NK-92 (cell line): ENCODE measurements around the gene C12orf76.
"Not testable (repeated sequence)": the region's sequence is repeated elsewhere in the genome, so short reads cannot be mapped to it uniquely, and the experiment has no call there.

Source experiments
- DNase-seq: peaks from one replicate; lab custom pipeline; 2025; ENCODE audit not compliant: unreplicated experiment; lab: John Stamatoyannopoulos, UW

C12orf76 gene, protein sequence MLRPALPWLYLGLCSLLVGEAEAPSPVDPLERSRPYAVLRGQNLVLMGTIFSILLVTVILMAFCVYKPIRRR

DNA sequence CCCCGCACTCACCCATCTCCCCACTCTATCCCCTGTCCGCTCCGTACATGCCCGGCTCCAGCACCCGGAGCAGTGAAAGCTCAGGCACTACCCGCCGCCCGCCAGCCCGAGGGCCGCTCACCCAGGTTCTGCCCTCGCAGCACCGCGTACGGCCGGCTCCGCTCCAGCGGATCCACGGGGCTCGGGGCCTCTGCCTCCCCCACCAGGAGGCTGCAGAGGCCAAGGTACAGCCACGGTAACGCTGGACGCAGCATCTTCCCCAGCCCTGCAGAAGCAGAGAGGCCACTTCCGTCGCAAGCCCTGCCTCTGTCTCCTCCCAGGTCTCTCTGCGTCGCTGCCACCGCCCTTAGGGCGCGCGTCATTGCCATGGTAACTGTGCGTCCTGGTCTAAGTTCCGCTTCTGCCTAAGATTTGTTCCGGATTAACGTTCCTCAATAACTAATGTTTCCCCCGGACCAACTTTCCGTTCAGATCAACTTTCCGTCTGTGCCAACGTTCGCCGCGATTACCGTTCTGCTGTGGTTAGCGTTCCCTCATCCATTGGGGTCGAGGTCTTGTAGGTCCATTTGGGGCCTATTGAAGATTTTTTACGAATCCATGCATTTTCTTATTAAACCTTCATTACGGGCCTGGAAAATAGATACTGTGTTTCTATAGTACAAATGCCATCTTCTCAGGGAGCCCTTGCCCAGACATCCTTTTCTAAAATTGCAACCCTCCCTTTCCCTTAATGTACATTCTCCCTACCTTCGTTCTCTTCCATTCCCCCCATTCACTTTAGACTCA lies at the start of gene C12orf76:
Gene C12orf76, minus strand, starts transcription at position 281 of the 786 bp plus-strand sequence. Its CDS starts 27 bp downstream, at position 254.
- peak; percentile 25 for DNase-seq

DNA sequence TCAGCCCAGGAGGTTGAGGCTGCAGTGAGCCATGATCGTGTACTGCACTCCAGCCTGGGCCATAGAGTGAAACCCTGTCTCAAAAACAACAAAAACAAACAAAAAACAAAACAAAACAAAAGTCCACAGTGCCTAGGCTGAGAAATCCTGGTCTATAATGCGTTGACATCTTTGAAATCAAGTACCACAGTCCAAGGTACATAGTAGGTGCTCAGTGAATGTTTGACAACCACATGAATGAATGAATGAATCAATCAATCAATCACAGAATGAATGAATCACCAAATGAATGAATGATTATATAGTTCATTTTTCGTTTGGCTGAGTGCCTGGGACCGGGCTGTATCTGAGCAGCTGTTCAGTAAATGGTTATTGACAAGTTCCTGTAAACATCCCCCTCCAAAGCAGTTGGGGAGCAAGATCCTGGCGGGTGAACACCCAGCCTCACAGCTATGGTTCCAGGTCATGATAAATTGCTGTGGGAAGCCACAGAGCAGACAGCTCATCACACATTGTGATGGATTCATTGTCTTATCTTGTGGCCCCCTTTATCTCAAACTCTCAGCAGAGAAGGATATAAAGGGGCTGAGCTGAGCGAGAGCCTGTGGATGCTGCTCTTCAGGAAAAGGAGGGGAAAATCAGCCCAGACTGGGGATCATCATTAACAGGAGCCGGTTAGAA lies 45.4 kb upstream of the C12orf76 start:
- no peak for DNase-seq

DNA sequence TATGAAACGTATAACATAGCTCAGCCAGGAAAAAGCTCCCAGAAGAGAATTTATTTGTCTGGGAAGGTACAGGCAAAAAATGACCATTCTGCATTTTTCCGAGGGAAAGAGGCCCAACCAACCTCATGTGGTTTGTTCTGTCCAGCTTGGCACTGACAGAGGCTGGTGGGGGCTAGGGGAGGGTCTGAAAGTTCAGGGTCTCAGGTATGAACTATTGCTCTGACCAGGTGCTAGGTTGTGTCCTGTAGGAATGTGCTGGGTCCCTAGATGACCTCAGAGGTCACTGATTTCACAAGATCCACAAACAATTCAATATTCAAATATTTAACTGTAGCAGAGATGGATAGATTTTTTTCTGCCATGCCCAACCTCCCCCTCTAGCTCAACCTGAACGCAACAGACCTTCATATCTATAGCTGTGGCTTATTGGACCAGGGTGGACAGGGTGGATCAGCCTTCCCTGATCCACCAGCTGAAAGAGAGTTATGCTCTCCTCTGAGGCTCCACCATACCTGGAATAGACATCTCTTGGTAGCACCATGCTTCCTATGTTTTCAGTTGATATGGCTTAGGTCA lies 42.9 kb upstream of the C12orf76 start:
- no peak for DNase-seq

DNA sequence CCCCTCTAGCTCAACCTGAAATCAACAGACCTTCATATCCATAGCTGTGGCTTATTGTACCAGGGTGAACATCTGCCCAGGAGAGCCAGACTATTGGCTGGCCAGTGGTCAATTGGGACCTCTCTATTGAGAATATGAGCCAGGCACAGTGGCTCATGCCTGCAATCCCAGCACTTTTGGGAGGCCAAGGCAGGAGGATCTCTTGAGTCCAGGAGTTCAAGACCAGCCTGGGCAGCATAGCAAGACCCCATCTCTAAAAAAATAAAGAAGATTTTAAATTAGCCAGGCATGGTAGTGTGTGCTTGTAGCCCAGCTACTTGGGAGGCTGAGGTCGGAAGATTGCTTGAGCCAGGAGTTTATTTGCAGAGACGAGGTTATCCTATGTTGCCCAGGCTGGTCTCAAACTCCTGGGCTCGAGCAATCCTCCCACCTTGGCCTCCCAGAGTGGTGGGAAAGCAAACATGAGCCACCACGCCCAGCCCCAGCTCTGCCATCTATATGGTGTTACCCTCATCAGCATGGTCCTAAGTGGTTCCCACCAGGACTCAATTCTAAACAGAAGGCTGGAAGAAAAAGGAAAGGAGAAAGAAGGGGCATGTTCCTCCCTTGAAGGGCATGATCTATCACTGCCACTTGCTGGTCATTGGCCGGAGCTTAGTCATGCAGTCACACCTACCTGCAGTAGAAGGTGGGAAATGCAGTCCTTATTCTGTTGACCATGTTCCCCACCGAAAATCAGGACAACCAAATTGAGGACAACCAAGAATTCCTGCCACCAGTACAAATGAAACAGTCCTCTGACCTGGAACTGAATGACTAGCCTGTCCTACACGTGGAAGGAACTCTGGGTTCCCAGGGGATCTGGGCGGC lies 42.2 kb upstream of the C12orf76 start:
- no peak for DNase-seq

DNA sequence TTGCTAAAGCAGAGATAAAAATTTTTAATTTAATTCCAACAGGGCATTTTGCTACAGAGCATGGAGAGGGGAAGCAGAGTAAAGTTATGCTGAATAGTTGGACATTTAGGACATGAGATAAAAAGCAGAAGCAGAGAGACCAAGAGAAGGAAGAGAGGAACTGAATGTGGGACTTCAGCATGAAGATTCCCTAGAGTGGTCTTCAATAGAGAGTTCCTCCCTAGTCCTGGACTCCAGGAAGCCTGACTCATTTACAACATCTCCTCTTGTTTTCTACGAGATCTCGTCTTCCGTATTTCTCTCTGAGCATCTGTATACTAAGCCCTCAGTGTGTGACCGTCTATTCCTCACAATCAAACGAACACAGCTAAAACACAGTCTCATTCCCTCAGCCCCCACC lies 40.6 kb upstream of the C12orf76 start:
- DNase-seq = no peak

DNA sequence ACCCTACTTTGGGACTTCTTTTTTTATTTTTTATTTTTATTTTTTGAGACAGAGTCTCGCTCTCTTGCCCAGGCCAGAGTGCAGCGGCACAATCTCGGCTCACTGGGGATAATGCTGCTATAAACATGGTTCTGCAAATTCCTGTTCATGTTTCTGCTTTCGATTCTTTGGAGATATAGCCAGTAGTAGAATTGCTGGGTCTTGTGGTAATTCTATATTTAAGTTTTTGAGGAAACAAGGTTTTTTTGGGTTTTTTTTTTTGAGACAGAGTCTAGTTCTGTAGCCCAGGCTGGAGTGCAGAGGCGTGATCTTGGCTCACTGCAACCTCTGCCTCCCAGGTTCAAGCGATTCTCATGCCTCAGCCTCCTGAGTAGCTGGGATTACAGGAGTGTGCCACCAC lies 39.9 kb upstream of the C12orf76 start:
- not testable (repeated sequence) for DNase-seq

DNA sequence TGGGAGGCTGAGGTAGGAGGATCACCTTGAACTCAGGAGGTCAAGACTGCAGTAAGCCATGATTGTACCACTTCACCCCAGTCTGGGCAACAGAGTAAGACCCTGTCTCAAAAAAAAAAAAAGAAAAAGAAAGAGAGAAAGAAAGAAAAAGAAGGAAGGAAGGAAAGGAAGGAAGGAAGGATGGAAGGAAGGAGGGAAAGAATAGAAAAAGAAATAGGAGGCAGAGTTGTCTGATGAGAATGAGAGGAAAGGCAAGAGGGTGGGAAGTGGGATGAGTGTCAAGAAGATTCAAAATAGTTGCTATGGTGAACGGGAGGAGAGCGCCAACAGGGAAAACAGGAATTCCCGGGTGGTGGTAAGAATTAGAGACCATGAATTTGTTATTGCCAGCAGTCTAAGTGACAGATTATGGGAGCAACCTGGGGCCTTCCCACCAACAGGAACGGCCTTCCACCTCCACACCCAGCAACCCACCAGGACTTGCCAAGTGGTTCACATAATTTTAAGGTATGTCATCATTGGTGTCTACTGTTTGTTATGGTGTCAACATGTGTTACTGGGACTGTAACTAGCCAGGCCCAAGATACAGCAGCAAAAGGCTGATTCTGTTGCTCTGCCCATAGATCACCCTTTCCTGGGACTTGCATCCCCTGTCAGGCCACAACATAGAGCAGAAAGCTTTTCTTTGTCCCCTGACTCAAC lies 36.1 kb upstream of the C12orf76 start:
- no peak for DNase-seq

DNA sequence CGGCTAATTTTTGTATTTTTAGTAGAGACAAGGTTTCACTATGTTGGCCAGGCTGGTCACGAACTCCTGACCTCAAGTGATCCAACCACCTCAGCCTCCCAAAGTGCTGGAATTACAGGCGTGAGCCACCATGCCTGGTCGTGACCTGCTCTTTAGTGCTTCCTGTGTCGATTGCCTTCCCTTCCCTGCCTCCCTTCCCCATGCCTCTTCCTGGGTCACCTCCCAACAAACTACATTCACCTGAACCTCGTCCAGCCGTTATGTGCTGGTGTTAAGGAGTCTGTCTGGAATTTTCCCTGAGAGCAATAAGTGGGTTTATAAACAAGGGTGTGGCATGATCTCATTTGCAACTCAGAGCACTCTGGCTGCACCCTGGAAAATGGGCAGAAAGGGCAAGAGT lies 32.1 kb upstream of the C12orf76 start:
- DNase-seq = no peak

DNA sequence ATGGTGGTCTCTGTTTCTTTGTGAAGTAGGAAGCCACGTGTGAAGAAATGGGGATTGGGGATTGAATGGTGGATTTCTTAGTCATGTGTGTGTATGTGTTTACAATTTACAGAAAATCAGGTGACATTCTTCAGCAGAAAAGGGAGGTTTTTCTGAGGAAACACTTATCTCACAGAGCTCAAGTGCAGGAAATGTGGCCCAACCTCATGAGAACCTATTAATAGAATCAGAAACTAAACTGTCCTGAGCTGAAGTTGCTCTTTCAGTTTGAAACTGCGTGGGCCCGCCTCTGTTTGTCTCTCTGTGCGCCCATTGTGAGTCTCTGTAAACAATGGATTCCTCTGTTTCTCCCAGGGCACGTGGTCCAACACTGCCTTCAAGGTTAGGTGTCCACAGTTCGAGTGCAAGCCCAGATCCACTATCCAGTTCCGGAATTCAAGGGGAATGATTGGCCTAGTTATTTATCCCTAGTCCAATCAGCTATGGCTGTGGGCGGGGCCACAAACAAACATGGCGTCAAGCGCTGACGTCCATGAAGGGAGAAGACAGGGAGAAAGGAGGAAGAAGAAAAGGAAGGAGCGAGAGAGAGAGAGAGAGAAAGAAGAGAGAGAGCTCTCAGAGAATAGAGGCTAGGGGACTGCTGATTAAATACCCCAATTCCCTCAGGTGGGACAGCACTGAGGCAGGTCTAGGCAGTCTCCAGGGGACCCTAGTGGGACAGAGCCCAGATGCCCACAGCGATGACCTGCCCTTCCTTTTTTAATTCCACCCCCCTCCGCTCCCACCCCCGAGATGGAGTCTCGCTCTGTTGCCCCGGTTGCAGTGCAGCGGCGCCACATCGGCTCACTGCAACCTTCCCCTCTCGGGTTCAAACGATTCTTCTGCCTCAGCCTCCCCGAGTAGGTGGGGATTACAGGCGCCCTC lies 31.4 kb upstream of the C12orf76 start:
- DNase-seq = no peak

DNA sequence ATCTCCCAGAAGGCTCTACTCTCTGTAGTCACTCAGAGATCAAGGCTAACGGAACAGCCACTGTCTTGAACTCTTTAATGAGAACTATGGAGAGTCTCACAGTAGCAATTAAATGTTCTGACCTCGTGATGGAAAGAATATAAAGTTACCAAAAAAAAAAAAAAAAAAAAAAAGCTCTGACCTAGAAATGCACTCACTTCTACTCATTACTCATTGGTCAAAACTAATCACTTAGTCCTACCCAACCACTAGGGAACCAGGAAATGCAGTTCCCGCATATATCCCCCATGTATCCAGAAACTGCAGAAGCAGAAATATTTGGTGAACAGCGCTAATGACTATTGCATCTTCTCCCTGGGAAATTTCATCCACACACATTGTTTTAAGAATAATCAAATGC lies 29.5 kb upstream of the C12orf76 start:
- no peak for DNase-seq

DNA sequence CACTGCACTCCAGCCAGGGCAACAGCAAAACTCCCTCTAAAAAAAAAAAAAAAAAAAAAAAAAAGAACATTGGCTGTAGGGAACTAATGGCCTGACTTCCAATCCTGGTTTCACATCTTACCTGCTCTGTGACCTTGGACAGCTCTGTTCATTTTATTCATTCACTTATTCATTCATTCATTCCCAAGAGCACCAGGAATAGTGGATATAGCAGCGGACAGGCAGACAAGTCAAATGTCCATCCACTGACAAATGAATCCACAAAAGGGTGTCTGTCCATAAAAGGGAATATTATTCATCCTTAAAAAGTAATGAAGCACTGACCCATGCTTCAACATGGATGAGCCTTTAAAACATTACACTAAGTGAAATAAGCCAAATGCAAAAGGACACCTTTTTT lies 27.6 kb upstream of the C12orf76 start:
- no peak for DNase-seq

DNA sequence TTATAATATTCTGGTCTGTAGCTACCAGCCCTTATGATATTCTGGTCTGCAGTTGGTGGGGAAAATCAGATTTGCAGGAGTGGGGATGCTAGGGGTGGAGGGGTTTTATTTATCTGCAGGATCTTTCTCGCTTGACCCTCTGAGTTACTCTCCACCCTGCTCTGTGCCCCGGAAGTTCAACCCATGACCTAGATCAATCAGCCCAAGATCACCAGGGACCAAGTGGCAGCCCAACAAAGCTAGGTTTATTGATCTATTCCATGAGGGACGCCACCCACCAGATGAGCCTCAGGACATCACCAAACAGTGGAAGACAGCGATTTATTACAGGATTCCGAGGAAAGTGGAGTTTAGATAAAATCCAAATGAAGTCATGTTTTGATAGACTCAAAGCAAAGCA lies 25.8 kb upstream of the C12orf76 start:
- DNase-seq = no peak

DNA sequence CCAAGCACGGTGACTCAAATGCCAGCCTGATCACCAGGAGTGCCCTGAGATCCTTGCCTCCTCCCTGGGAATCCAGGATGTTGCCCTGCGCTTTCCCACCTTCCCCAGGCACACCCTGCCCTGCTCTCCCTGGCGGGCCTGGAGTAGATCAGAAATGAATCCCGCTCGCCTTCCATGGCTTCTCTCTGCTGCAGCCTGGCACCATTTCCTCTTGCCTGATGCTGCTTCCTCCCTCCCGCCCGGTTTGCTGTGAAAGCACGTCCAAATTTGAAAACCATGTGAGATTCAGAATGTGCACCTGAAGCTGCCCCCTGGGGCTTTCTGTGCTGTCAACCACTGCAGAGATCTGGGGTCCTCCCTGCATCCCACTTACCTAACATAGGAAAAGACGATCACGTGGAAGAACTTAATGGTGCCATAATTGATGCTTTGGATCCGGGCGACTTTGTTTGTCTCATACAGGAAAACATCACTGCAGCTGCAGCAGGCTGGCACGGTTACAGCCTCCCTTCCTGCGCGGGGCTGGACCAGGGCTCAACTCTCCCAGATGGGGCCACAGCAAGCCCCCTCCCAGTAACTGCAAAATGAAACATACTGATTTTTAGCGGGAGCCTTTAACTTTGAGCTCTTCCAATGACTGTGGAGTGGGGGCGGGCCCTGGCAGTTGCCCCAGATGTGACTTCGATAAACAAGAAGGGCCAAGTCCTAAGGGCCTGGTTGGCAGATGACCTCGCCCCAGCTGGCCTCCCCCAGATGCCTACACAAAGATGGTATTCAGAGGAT lies 24.9 kb upstream of the C12orf76 start:
- DNase-seq = no peak

DNA sequence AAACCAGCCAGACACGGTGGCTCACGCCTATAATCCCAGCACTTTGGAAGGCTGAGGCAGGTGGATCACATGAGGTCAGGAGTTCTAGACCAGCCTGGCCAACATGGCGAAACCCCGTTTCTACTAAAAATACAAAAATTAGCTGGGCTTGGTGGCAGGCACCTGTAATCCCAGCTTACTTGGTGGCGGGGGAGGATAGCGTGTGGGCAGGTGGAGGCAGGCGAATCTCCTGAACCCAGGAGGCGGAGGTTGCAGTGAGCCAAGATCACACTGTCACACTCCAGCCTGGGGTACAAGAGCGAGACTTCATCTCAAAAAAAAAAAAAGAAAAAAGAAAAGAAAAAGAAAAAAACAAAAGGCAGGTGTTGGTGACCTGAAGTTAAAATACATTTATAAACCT lies 24.3 kb upstream of the C12orf76 start:
- not testable (repeated sequence) for DNase-seq

DNA sequence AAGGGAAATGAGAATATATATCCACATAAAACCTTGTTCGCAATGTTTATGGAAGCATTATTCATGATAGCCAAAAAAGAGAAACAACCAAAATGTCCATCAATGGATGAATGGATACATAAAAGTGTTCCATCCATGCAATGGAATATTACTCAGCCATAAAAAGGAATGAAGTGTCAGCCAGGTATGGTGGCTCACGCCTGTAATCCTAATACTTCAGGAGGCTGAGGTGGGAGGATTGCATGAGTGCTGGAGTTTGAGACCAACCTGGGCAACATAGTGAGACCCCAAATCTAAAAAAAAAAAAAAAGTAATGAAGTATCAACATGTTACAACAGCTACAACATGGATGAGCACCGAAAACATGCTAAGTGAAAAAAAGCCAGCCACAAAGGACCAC lies 23.6 kb upstream of the C12orf76 start:
- no peak for DNase-seq

DNA sequence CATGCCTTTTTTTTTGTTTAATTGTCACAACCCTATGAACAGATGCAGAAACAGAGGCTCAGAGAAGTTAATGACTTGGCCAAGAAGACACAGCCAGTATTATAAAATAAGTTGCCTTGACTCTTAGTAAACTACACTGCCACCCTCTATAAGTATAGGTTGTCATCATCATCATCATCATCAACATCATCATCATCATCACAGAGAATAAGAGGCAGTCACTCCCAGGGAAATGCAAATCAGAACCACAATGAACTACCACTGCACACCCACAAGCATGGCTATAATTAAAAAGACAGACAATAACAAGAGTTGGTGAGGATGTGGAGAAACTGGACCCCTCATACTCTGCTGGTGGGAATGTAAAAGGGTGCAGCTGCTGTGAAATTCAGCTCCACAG lies 23.2 kb upstream of the C12orf76 start:
- no peak for DNase-seq

DNA sequence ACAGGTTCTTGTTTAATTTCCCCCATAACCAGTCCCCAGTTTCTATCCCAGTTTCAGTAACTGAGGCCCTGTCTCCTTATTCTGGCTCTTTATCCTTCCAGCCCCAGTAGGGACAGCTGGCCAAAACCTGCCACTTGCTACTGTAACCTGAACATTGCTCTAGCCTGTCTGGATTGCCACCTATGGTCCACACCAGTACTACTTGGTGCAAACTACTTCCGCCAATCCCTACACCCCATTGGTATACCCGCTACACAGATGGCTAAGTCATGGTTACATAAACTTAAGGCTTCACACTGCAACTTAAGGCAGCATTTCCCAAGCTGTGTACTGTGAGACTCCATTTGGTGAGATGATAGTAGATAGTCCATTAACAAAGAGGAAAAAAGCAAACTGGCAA lies 20.3 kb upstream of the C12orf76 start:
- no peak for DNase-seq

DNA sequence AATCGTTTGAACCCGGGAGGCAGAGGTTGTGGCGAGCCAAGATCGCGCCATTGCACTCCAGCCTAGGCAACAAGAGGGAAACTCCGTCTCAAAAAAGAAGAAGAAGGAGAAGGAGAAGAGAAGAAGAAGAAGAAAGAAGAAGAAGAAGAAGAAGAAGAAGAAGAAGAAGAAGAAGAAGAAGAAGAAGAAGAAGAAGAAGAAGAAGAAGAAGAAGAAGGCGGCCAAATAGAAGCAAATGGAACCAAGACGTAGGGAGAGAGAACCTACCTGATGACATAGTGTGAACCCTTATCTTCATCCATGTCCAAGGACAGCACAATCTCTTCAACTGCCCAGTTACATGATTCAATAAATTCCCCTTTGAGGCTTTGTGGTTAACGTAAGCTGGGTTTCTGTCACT lies 19.8 kb upstream of the C12orf76 start:
- not testable (repeated sequence) for DNase-seq

DNA sequence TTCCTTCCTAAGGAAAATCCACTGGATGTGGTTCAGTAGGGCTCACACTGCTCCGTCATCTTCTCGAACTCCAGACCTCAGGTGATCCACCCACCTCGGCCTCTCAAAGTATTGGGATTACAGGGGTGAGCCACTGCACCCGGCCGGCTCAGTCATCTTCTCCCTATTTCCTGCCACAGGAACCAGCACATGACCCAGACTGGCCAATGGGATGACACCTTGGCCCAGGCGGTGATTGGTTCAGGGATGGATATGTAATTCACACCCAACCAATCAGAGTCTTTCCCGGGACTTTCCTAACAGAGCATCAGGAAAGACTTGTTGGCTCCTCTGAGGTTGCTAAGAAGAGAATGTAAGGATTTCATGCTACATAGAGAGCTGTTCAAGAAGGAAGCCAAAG lies 19.2 kb upstream of the C12orf76 start:
- no peak for DNase-seq
